GM19395 (cell line): Measurements from ENCODE around the gene SMARCD3.

Experiments used
- ATAC-seq: cut with Tn5 transposase; IDR thresholded peaks from one replicate; pipeline ENCODE4 v1.9.1; 2021; ENCODE audit warnings: mild to moderate bottlenecking, moderate library complexity; ENCODE audit not compliant: unreplicated experiment

SMARCD3 gene

DNA sequence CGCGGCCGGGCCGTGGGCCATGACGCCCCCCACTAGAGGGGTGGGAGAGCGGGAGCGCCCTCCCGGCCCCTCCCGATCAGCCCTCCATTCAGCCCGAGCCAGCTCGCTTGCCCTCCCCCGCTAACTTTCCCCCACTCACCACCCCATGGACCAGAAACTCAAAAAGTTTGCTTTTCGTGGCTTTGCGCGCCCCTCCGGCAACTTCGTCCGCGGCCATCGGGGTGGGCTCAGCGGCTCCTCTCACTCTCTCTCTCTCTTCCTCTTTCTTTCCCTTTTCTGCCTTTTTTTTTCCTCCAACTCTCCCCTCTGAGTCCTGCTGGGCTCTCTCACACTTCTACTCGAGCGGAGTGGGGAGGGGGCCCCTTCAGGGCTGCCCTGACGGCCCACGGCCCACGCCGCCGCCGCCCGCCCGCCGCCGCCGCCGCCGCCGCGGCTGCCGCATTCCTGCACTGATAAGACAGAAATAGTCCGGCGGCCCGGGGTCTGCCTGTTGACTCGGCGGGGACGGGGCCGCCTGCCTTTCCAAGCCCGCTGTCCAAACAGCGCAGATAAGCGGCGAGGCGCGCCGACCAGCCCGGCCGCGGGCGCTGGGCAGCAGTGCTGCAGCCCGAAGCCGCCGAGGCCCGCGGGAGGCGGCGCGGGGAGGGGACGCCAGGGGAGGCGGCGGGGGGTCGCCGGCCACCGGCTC is at the start of gene SMARCD3:
SMARCD3 (minus strand) TSS at position 349 of the 688 bp plus-strand sequence; CDS start at position 217, 132 bp downstream.
- ATAC-seq, result no peak

DNA sequence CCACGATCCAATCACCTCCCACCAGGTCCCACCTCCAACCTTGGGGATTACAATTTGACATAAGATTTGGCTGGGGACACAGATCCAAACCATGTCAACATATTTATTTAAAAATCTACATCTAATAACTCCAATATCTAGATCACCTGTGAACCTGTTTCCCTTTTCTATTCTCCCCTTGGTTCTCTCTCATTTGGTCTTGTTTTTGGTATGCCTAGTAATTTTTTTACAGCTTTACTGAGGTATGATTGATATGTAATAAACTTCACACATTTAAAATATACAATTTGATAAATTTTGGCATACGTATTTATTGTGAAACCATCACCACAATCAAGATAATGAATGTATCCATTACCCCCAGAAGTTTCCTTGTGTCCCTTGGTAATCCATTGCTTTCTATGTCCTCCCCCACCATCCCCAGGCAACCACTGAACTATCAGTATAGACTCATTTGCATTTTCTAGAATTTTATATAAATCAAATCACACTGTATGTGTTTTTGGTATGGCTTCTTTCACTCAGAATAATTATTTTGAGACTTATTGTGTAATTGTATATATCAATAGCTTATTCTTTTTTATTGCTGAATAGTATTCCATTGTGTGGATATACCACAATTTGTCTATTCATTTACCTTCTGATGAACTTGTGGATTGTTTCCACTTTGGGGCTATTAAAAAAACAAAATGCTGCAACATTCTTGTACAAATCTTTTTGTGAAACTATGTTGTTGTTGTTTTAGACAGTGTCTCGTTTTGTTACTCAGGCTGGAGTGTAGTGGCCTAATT is 47.9 kb upstream of the SMARCD3 start:
- no peak for ATAC-seq

DNA sequence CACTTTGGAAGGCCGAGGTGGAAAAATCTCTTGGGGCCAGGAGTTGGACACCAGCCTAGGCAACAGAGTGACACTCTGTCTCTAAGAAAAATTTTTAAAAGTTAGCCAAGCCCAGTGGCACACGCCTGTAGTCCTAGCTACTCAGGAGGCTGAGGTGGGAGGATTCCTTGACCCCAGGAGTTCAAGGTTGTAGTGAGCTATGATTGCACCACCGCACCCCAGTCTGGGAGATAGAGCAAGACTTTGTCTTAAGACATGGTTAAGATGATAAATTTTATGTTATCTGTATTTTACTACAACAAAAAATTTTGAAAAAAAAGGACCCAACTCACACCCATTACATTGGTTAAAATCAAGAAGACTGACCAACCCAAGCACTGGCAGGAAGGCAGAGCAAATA is 44.4 kb upstream of the SMARCD3 start:
- no peak for ATAC-seq

DNA sequence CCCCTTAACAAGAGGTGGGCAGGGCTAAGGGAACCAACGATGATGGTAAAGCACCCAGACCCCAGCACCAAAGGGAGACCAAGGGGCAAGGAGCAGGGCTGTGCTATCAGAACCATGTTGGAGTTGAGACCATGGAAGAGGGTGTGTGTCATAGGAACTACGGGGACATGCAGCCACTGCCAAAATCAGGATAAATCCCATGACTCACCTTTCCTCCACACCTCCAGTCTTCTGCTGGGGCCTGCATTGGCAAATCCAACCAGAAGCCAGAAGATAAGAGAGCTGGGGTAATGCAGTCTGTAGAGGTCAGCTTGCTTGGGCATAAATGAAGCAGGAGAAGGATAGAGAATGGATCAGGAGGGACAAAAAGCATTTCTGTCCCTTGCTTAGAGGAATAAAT is 42.7 kb upstream of the SMARCD3 start:
- ATAC-seq, result no peak

DNA sequence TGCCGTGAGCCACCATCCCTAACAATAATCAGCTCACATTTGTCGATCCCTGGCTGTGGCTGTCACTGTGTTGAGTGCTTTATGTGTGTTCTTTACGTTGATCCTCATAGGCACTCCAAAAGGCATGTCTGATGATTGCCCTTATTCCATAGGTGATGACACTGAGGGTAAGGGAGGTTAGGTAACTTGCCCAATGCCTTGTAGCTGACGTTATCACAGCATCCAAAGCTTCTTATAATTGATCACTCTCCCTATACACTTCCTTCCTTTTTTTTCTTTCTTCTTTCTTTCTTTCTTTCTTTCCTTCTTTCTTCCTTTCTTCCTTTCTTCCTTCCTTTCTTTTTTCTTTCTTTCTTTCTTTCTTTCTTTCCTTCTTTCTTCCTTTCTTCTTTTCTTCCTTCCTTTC is 41.9 kb upstream of the SMARCD3 start:
- no peak for ATAC-seq

DNA sequence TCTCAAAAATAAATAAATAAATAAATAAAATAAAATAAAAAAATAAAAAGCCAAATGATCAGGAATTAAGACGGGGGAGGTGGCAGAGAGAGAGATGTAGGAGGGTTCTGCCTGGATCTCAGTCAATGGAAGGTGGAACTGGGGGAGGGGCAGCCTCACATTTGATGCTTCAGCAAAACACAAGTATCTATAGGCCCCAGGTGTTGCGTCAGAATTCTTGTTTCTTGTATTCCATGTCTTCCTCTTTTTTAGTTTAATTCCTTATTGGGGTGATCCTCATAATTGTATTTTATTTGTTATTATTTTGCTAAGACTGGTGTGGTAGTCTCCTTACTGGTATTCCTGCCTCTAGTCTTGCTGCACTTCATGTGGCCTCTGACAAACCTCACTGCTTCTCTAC is 41.4 kb upstream of the SMARCD3 start:
- no peak for ATAC-seq

DNA sequence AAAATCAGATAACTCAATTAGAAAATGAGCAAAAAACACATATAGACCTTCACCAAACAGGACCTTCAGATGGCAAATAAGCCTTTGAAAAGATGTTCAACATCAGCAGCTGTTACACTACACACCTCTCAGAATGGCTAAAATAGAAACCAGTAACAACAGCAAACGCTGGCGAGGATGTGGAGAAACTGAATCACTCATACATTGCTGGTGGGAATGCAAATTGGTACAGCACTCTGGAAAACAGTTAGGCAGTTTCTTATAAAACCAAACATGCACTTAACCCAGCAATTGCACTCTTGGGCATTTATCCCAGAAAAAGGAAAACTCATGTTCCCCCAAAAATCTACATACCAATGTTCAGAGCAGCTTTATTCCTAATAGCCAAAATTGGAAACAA is 37.7 kb upstream of the SMARCD3 start:
- ATAC-seq, result no peak

DNA sequence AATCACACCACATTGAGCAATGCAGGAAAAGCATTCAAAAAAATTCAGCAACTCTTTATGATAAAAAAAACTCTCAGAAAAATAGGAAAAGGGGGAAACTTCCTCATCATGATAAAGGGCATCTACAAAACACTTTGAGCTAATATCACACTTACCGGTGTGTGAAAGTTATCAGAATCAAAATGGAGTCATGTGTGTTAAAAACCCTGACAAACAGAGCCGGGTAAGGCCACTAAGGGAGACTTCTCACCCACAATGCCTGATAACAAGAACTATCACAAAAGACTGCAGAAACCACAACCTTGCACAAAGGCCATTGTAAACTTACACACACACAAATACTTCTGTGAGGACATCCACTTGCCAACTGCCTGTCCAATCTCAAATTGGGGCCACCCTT is 34.8 kb upstream of the SMARCD3 start:
- ATAC-seq, result no peak

DNA sequence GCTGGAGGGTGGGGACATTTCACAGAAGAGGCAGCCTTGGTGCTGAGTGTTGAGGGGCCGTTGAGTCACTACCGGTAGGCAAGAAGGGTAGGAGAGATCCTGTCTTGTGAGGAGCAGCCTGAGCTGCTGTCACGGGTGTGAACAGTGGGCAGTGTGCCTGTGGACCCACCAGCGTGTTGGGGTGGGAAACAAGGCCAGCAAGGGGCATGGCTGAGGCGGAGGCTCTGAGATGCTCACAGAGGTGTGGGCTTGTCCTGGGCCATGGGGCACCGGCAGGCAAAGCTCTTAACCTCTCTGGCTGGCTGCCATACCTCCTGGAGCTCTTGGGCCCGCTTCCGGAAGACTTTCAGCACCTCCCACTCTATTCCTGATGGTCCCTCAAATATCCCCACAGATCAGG is 33.6 kb upstream of the SMARCD3 start:
- ATAC-seq, result no peak

DNA sequence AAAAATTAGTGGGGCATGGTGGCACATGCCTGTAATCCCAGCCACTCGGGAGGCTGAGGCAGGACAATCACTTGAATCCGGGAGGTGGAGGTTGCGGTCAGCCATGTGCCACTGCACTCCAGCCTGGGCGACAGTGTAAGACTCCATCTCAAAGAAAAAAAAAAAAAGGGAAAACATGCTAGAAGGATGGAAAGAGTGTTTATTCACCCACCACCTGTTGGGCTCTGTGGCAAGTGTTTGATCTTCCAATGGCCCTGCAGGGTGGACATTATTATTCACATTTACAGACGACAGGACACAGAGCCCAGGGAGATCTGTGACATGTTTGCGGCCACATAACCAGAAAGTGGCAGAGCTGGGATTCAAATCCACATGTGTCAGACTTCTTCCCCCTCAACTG is 33.2 kb upstream of the SMARCD3 start:
- no peak for ATAC-seq

DNA sequence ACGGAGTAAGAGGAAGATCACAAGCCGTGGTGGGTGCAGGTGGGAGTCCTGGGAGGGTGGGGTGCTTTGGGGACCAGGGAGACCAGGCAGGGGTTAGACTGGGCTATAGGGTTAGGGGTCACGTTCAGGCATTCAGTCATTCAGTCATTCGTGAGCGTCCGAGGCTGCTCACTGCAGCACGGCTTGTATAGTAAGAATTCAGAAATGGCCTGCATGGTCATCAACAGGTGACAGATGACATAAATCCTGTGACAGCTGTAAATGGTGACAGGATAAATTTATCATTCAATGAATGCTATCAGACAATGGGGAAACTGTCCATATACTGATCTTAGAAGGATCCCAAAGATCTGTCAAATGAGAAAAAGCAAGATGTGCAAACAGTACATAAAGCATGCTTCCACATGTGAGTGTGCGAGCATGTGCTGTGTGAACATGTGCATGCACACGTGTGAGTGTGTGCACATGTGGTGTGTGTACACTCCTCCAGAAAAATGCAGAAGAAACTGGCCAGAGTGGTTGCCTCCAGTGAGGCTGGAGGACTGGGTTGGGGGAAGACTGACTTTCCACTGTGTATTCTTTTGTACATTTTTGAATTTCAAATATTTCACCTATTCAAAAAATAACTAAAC is 32.0 kb upstream of the SMARCD3 start:
- no peak for ATAC-seq

DNA sequence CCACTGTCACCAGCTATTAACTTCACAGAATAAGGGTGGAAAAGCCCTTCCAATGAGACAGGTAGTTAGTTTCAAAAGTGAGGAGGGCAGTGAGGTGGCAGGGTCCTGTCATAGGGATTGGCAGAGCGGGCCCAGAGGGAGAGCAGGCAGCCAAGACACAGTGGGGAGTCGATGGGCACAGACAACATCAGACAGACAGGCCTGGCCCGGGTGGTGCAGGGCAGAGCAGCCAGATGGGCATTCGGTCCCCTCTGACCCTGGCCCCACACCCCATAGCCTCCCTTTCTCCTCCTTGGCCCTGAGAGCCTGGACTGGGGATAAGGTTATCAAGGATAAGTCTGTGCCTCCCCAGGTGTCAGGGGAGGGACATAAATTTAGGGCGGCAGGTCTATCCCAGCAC is 31.4 kb upstream of the SMARCD3 start:
- no peak for ATAC-seq

DNA sequence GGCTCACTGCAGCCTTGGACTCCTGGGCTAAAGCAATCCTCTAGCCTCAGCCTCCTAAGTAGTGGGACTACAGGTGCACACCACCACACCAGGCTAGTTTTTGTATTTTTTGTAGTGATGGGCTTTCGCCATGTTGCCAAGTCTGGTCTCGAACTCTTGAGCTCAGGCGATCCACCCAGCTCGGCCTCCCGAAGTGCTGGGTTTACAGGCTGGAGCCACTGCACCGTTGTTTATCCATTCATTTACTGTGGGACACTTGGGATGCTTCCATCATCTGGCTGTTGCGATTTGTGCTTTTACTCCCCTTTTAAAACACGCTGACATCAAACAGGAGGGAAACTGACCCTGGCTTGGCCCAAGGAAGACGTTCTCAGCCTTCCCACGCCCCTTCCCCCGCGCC is 30.5 kb upstream of the SMARCD3 start:
- no peak for ATAC-seq

DNA sequence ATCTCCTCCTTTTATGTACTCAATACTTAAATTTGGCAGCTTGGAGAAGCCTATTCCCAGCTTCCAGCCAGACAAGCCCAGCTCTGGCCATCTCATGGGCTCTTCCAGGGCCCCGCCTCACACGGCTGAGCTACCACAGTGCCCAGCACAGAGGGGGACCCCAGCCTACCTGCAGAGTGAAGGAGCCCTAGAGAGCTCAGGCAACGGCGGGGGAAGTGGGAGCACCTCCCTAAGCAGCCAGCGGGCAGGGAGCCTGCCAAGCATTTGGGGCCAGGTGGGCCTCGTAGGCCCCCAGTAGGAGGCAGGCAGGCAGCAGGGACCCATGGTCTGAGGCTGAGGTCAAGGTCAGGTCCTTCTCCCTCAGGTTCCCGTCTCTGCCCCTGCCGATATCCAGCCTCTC is 29.1 kb upstream of the SMARCD3 start:
- no peak for ATAC-seq

DNA sequence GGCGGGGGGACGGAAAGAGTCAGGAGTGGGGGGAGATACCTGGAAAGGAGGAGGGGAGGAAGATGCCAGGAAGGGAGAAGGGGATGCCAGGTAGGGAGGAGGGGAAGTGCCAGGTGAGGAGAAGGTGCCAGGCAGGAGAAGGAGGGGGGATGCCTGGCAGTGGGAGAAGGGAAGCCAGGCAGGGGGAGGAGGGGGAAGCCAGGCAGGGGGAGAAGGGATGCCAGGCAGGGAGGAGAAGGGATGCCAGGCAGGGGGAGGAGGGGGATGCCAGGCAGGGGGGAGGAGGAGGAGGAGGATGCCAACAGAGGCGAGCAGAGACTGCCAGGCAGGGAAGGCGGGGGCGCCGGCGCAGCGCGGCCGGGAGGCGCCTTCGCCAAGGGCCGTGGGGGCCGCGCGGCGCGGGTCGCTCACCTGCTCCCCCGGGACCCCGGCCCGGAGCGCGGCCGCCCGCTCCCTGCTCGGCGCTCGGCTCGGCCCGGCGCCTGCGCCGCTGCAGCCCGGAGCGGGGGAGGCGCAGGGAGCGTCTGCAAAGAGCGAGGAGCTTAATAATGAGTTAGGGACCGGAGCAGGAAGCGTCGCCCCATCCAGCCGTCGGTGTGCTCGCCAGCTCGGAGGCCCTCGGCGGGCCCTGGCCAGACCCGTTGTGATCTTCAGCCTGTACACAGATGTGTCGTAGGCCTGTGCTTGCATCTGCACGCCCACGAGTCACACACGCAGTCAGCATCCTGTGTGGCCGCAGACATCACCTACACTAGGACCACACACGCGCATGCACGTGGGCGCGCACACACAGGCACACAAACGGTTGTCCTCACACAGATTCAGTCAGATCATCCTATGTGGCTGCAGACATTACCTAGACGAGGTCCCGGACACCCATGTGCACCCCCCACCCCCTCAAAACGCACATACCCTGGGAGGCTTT is 28.4 kb upstream of the SMARCD3 start:
- no peak for ATAC-seq

DNA sequence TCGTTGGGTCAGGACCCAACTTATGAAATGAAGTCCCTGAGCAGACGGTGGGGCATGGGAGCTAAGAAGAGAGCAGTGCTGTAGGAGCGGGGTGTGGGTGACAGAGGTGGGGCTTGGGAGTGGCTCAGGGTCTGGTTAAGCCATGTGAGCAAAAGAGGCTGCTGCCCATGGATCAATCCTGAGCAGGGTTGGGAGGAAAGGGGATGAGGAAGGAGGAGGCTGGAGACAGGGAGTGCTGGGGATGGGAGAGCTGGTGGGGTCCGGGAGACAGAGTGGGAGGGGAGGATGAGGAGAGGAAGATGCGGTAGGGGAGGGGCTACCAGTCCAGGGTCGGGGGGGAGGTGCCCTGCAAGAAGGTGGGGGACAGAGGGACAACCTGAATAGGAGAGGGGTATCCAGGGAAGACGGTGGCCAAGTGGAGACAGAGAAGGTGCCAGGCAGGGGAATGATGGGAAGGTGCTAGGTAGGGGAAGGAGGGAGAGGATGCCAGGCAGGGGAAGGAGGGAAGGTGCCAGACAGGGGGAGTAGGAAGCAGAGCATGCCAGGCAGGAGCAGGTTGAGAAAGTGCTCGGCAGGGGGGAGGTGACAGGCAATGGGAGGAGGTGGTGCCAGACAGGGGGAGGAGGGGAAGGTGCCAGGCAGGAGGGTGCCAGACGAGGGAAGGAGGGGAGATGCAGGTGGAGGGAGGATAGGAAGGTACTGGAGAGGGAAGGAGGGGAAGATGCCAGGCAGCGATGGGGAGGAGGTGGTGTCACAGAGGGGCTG is 27.5 kb upstream of the SMARCD3 start:
- ATAC-seq, result no peak

DNA sequence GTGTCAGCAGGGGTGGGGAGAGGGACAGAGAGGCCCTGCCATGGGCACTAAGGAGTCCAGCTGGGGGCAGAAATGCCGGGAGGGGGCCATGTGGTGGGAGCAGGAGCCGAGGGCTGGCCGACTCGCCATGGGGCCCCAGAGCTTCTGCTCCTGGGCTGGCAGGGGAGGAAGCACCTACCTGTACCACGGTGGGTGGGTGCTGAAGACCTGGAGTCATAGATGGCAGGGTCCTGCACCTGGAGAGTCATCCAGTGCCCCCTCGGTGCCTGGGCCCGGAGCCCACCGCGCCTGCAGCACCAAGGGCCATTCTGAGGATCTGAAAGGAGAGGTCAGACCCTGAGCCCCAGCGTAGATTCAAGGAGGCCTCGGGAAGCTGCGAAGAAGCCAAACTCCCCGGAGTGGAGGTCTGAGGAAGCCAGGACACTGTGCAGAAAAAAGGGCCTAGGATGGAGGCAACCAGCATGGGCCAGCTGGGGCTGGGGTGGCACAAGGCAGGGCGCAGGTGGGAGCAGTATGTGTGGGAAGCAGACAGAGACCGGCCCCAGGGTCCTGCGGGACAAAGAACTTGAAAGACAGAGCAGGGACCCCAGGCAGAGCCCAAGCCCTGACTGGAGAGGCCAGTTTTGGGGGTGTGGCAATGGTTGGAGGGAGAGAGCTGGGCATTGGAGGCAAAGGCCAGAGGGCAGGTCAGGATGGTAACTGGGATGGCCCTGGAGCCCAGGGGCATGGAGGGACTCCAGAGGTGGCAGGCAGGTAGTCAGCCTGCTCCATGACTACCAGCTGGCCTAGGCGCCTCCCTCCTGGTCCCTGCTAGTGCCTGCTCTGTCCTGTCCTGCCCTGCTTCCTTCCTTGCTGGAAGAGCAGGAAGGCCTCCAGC is 26.7 kb upstream of the SMARCD3 start:
- ATAC-seq, result no peak

DNA sequence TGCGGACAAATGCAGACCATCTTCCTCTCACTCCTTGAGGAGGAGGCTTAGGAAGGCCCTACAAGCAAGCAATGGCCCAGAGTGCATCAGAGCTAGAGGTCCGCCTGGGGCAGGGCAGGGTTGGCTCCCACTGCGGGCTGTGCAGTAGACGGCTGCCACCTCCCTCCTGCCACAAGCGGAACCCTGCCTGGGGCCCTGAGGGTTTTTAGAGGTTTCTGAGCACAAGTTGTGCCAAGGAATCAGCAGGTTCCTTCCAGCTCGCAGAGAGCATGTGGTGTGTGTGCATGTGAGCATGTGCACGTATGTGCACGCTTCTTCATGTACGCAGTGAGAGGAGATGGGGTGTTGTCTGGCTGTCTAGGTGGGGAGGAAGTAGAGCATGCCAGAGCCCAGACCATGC is 25.9 kb upstream of the SMARCD3 start:
- no peak for ATAC-seq

DNA sequence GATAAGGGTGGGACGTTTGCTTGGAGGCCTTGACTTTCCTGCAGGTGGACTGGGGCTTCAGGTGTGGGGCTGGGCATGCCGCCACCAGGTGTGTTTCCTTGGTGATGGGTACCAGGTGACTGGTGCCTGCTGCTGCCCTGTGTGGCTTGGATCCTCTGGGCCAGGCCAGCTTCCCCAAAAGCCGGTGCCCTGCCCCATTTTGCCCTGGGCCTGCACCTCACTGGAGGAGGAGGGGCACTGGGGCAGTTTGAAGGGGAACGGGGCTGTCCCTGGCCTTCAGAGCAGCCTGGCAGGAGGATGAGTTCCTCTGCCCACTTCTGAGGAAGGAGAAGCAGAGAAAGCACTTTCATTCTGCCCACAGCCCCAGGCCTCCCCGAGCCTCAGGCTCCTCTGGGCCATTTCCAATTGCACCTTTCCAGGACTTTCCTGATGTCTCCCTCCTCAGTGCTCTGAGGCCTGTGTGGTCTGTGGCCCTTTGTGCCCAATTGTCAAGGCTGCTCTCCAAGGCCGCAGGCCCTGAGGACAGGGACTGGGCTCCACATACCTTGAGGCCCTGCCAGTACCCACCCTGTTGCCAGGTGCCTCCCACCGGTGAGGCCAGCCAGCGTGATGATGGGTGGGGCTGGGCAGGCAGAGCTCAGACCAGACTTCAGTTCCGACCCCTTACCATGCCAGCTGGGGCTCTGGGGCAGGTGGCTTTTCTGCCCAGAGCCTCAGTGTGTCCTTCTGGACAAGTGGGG is 25.3 kb upstream of the SMARCD3 start:
- no peak for ATAC-seq
